SK-N-SH (cell line): ENCODE measurements around the gene PACSIN2. TPM values are rescaled to one million over a fixed set of nuclear protein-coding genes. Genes with fewer than 3 reads are reported as not detected.

Experiments used
- CTCF ChIA-PET: fragments of 300-600, 350-600 bp; formaldehyde crosslinking; extraction: SDS; loops from one replicate; lab custom pipeline; 2021; lab: Yijun Ruan, JAX
- POLR2A ChIA-PET: fragments of 350-600 bp; sonication (Branson Sonifier 250); formaldehyde crosslinking; extraction: SDS; loops from one replicate; lab custom pipeline; 2020; ENCODE audit warnings: antibody characterized with exemption, inconsistent platforms; lab: Yijun Ruan, JAX
- DNase-seq: peaks from one replicate; pipeline ENCODE4 v3.0.0; 2012
- H2AFZ ChIP-seq: fragments of 200-600 bp; sonication (generic); 2 replicates; pipeline ENCODE4 v1.8.1; 2016; ENCODE audit warnings: antibody characterized with exemption, mild to moderate bottlenecking, low read depth
- H3F3A ChIP-seq: fragments of 200-600 bp; sonication (generic); replicated peaks from 2 replicates; pipeline ENCODE3; 2016; ENCODE audit warnings: antibody characterized with exemption, mild to moderate bottlenecking; ENCODE audit not compliant: insufficient read depth
- H3K27ac ChIP-seq, 2 experiments: fragments of 200-500 bp in 1 of 2; fragments of 200-600 bp in 1 of 2; sonication (Bioruptor generic) in 1 of 2; sonication (generic), shearing (Covaris generic) in 1 of 2; 2 replicates each; pipeline versions ENCODE4 v1.5.1 to v1.6.1; 2014 to 2016; ENCODE audit warnings: low read depth in 2 of 2, inconsistent platforms in 1 of 2, low read length in 1 of 2, mild to moderate bottlenecking in 1 of 2, mixed read lengths in 1 of 2
- H3K27me3 ChIP-seq: fragments of 200-600 bp; sonication (generic), shearing (Covaris generic); 2 replicates; pipeline ENCODE4 v1.6.1; 2016; ENCODE audit warnings: mixed run types; ENCODE audit not compliant: insufficient read depth
- H3K36me3 ChIP-seq, 2 experiments: fragments of 200-500 bp in 1 of 2; fragments of 200-600 bp in 1 of 2; sonication (Bioruptor generic) in 1 of 2; sonication (generic) in 1 of 2; replicated peaks in 1 of 2; 2 replicates each; pipeline versions ENCODE3 to v1.5.1; 2014 to 2016; ENCODE audit warnings: low read length in 1 of 2, mild to moderate bottlenecking in 1 of 2; ENCODE audit not compliant: insufficient read depth in 2 of 2, control insufficient read depth in 1 of 2
- H3K4me1 ChIP-seq, 2 experiments: fragments of 200-500 bp in 1 of 2; fragments of 200-600 bp in 1 of 2; sonication (Bioruptor generic) in 1 of 2; sonication (generic), shearing (Covaris generic) in 1 of 2; 2 replicates each; pipeline versions ENCODE4 v1.5.1 to v1.6.1; 2014 to 2016; ENCODE audit warnings: low read depth in 1 of 2, low read length in 1 of 2, mixed run types in 1 of 2; ENCODE audit not compliant: insufficient read depth in 2 of 2, control insufficient read depth in 1 of 2
- H3K4me2 ChIP-seq: fragments of 200-600 bp; sonication (generic), shearing (Covaris generic); 2 replicates; pipeline ENCODE4 v1.6.1; 2017; ENCODE audit warnings: mixed run types
- H3K4me3 ChIP-seq, 2 experiments: fragments of 200-500 bp in 1 of 2; fragments of 200-600 bp in 1 of 2; sonication (Bioruptor generic) in 1 of 2; sonication (generic), shearing (Covaris generic) in 1 of 2; 2 replicates each; pipeline versions ENCODE4 v1.5.1 to v1.8.1; 2014 to 2016; ENCODE audit warnings: low read depth in 2 of 2, inconsistent platforms in 1 of 2, low read length in 1 of 2, mild to moderate bottlenecking in 1 of 2, mixed read lengths in 1 of 2, moderate library complexity in 1 of 2
- H3K79me2 ChIP-seq: fragments of 200-600 bp; sonication (generic); 2 replicates; pipeline ENCODE4 v1.8.1; 2017; ENCODE audit warnings: mild to moderate bottlenecking; ENCODE audit not compliant: insufficient read depth
- H3K9ac ChIP-seq: fragments of 200-600 bp; sonication (generic); 2 replicates; pipeline ENCODE4 v1.6.1; 2017; ENCODE audit warnings: mixed run types
- H3K9me2 ChIP-seq: fragments of 200-600 bp; sonication (generic); 2 replicates; pipeline ENCODE4 v1.6.1; 2017; ENCODE audit warnings: mixed run types
- H3K9me3 ChIP-seq: fragments of 200-600 bp; sonication (generic); 2 replicates; pipeline ENCODE4 v1.6.1; 2017; ENCODE audit warnings: mixed run types, mild to moderate bottlenecking, moderate library complexity
- H4K20me1 ChIP-seq: fragments of 200-600 bp; sonication (generic); 2 replicates; pipeline ENCODE4 v1.6.1; 2017; ENCODE audit warnings: mild to moderate bottlenecking, mixed run types; ENCODE audit not compliant: insufficient read depth
- CHD2 ChIP-seq: fragments of 150-350 bp; IDR thresholded peaks from 2 replicates; pipeline ENCODE4 v1.6.1; 2018; ENCODE audit warnings: low read length; ENCODE audit not compliant: partially characterized antibody
- ELF1 ChIP-seq: IDR thresholded peaks from 2 replicates; pipeline ENCODE4 v1.4.0; 2012
- EZH2phosphoT487 ChIP-seq: fragments of 200-600 bp; sonication (generic); IDR thresholded peaks from 2 replicates; pipeline ENCODE4 v1.6.1; 2017; ENCODE audit warnings: low read depth, mixed run types, mild to moderate bottlenecking, antibody characterized with exemption, moderate library complexity, borderline replicate concordance
- FOXJ3 ChIP-seq: sonication (generic); formaldehyde crosslinking; IDR thresholded peaks from 2 replicates; pipeline ENCODE4 v1.5.1; 2020; ENCODE audit warnings: mild to moderate bottlenecking, missing genetic modification reagents
- GABPA ChIP-seq: IDR thresholded peaks from 2 replicates; pipeline ENCODE4 v1.4.0; 2012; ENCODE audit warnings: low read depth, mild to moderate bottlenecking
- GATA2 ChIP-seq: sonication (generic); formaldehyde crosslinking; IDR thresholded peaks from 2 replicates; pipeline ENCODE4 v1.5.0; 2020; ENCODE audit warnings: mild to moderate bottlenecking, missing genetic modification reagents
- RAD21 ChIP-seq: IDR thresholded peaks from 2 replicates; pipeline ENCODE4 v1.6.1; 2012; ENCODE audit warnings: mild to moderate bottlenecking, low read length
- REST ChIP-seq: IDR thresholded peaks from 2 replicates; pipeline ENCODE4 v1.6.1; 2012; ENCODE audit warnings: mild to moderate bottlenecking, low read depth, low read length, moderate library complexity
- RFX5 ChIP-seq: IDR thresholded peaks from 2 replicates; pipeline ENCODE4 v1.6.1; 2012; ENCODE audit warnings: mild to moderate bottlenecking, improper control_type of control experiment, low read length
- SMC3 ChIP-seq: IDR thresholded peaks from 2 replicates; pipeline ENCODE4 v1.6.1; 2012; ENCODE audit warnings: low read depth, low read length, improper control_type of control experiment
- TAF1 ChIP-seq: IDR thresholded peaks from 2 replicates; pipeline ENCODE4 v1.6.1; 2012; ENCODE audit warnings: low read depth, mild to moderate bottlenecking, low read length, moderate library complexity, borderline replicate concordance
- TCF12 ChIP-seq: IDR thresholded peaks from 2 replicates; pipeline ENCODE4 v1.4.0; 2012
- TEAD4 ChIP-seq: IDR thresholded peaks from 2 replicates; pipeline ENCODE4 v1.4.0; 2012; ENCODE audit warnings: mild to moderate bottlenecking, borderline replicate concordance; ENCODE audit not compliant: insufficient read depth
- ZBTB33 ChIP-seq: IDR thresholded peaks from 2 replicates; pipeline ENCODE4 v1.4.0; 2012; ENCODE audit warnings: low read depth, borderline replicate concordance
- WGBS: methylation state at CpG from one replicate; pipeline ENCODE4 v1.1.6; 2017; ENCODE audit warnings: low lambda C conversion rate; 5-methylcytosine and 5-hydroxymethylcytosine counted together
- polyA plus RNA-seq, 3 experiments: library from polyadenylated mRNA; depleted of rRNA; stranded (reverse); fragments of >200 nt; gene quantifications; 2 replicates each; pipeline ENCODE4 v1.2.3, GENCODE V29; 2012

PACSIN2 gene
- polyA plus RNA-seq, 1 of the 3 experiments (the other 2 are of a cell fraction): 60.5 TPM

DNA sequence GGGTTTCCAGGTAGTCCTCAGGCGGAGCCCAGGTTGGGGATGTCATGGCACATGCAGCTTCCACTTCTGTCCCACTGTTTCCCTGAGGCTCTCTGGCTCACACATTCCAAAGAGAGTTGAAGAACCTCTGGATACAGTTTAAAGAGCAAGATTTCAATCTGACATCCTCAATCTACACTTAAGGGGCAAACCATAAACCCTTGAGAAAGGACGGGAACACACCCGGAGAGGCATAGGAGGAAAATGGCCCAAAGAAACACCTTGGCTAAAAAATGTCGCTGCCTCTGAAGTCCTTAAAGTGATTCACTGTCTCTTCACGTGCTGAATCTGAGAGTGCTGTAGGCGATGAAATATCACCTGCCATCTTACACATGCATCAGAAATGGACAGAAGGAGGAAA is 87.0 kb downstream of the PACSIN2 start:
- WGBS: 78% methylated on average over 5 of the region's 6 CpGs
- H2AFZ ChIP-seq: no peak overlapping the region
- no peak overlapping the region for H3K4me3 ChIP-seq
- 0 out of 2 replicates have a peak, but pooled peaks cover 3% of the 10 kb centered on the region for H4K20me1 ChIP-seq
- H3K9ac ChIP-seq: no peak overlapping the region
- no peak overlapping the region for H3K4me2 ChIP-seq
- no peaks in the 10 kb centered on the region for H3K9me3 ChIP-seq
- peaks cover 94% of the 10 kb centered on the region for H3K79me2 ChIP-seq
- H3K27ac ChIP-seq: no peak overlapping the region
- no peaks in the 10 kb centered on the region for H3K9me2 ChIP-seq
- H3K27me3 ChIP-seq: no peaks in the 10 kb centered on the region
- no peaks in the 10 kb centered on the region for H3K36me3 ChIP-seq
- POLR2A ChIA-PET: no interaction called here
- CTCF ChIA-PET: interaction anchor here (1.4 kb wide), 1 partner anchor 106 kb away, joined by 5 read pairs; no protein-coding TSS in a partner anchor
- H3F3A ChIP-seq: peaks cover 4% of the 10 kb centered on the region
- no peak for TF ChIP-seq GATA2
- TF ChIP-seq FOXJ3 (CRISPR knock-in tag): no peak
- no peak for TF ChIP-seq SMC3
- TF ChIP-seq REST: no peak
- no peak for TF ChIP-seq TCF12
- TF ChIP-seq TEAD4: no peak
- no peak for TF ChIP-seq RFX5
- H3K4me1 ChIP-seq: peaks cover 5 to 6% of the 10 kb centered on the region in 2 experiments; a peak in 3 of 4 replicates
- no peak for DNase-seq

- Histone ChIP-seq H3K4me1 (peaks cover 7 to 8% of the 10 kb centered on the region in 2 experiments; a peak in 2 of 4 replicates), H4K20me1 (0 out of 2 replicates have a peak, but pooled peaks cover 3% of the 10 kb centered on the region)
- CTCF ChIA-PET: interaction anchor here (1.6 kb wide), 1 partner anchor 59 kb away, joined by 4 read pairs; no protein-coding TSS in a partner anchor
Observed at GRCh38 chr22:42926768-42927167, 88.2 kb downstream of the PACSIN2 start.

More at GRCh38 chr22:42926768-42927167, 88.2 kb downstream of the PACSIN2 start:
- no peak for TF ChIP-seq EZH2phosphoT487
- no peak for TF ChIP-seq ZBTB33
- no peak for TF ChIP-seq TEAD4
- no peak for TF ChIP-seq CHD2
- no peak for TF ChIP-seq RAD21
- TF ChIP-seq ELF1: no peak
- no peak for TF ChIP-seq TAF1
- TF ChIP-seq GABPA: no peak
- TF ChIP-seq, all 33 proteins: peak for 0
- Histone ChIP-seq H3K79me2 (peaks cover 90% of the 10 kb centered on the region), H2AFZ (no peak overlapping the region), H3K9me3 (no peaks in the 10 kb centered on the region), H3K27me3 (no peaks in the 10 kb centered on the region), H3K4me2 (no peak overlapping the region), H3K9ac (no peak overlapping the region), H3F3A (peaks cover 7% of the 10 kb centered on the region), H3K27ac (peak overlapping the region in 1 of 2 experiments; percentile 53; a peak in 1 of 4 replicates), H3K36me3 (no peaks in the 10 kb centered on the region), H3K4me3 (no peak overlapping the region), H3K9me2 (no peaks in the 10 kb centered on the region)
- POLR2A ChIA-PET: no interaction called here
- 94% methylated on average over 5 of the region's 5 CpGs for WGBS
- no peak for DNase-seq
